CD4-positive, alpha-beta T cell (primary cell): Measurements from ENCODE around the gene METAP1D. TPM values are rescaled to one million over a fixed set of nuclear protein-coding genes. Genes with fewer than 3 reads are reported as not detected.

Source experiments
- ATAC-seq: fragments of 200-7000 bp; cut with Tn5 transposase; one replicate; pipeline ENCODE4 v1.10.0; 2022; ENCODE audit warnings: mild to moderate bottlenecking; ENCODE audit not compliant: poor library complexity
- CTCF ChIA-PET: fragments of 350-600 bp; sonication (Branson Sonifier 250); formaldehyde crosslinking; loops from one replicate; lab custom pipeline; 2021; ENCODE audit warnings: antibody characterized with exemption, inconsistent platforms; lab: Charles Lee
- POLR2A ChIA-PET: fragments of 350-600 bp; sonication (Branson Sonifier 250); formaldehyde crosslinking; loops from one replicate; lab custom pipeline; 2021; ENCODE audit warnings: antibody characterized with exemption, inconsistent platforms; lab: Charles Lee
- DNase-seq, 14 experiments: peaks; one replicate each; pipeline ENCODE4 v3.0.0-alpha.2; 2013 to 2020; ENCODE audit warnings: mixed read lengths in 2 of 14
- H3K27ac ChIP-seq, 2 donors: one replicate each; pipeline versions ENCODE4 v1.5.1 to v1.7.0; 2013; ENCODE audit warnings: low read length in 2 of 2, low read depth in 1 of 2, mild to moderate bottlenecking in 1 of 2
- H3K27me3 ChIP-seq, 2 experiments: 1 replicate in 1 of 2; 2 replicates in 1 of 2; pipeline versions ENCODE4 v1.6.1 to v1.7.0; 2013; ENCODE audit warnings: low read length in 2 of 2, control low read depth in 1 of 2, mild to moderate bottlenecking in 1 of 2, moderate library complexity in 1 of 2; ENCODE audit not compliant: insufficient read depth in 2 of 2, control insufficient read depth in 1 of 2
- H3K36me3 ChIP-seq: one replicate; pipeline ENCODE4 v1.6.1; 2013; ENCODE audit warnings: low read length, control low read depth; ENCODE audit not compliant: insufficient read depth
- H3K4me1 ChIP-seq: one replicate; pipeline ENCODE4 v1.6.1; 2013; ENCODE audit warnings: low read length, control low read depth; ENCODE audit not compliant: insufficient read depth
- H3K4me3 ChIP-seq: one replicate; pipeline ENCODE4 v1.5.1; 2013; ENCODE audit warnings: mild to moderate bottlenecking, low read length, moderate library complexity
- H3K9me3 ChIP-seq, 2 experiments: 1 replicate in 1 of 2; 2 replicates in 1 of 2; pipeline versions ENCODE4 v1.6.1 to v1.7.0; 2013; ENCODE audit warnings: low read length in 2 of 2, mild to moderate bottlenecking in 2 of 2, control low read depth in 1 of 2, moderate library complexity in 1 of 2; ENCODE audit not compliant: control insufficient read depth in 1 of 2, insufficient read depth in 1 of 2
- H3K27ac Mint-ChIP-seq: one replicate; pipeline ENCODE4 v1.8.0; 2020; ENCODE audit warnings: mixed read lengths
- H3K27me3 Mint-ChIP-seq: one replicate; pipeline ENCODE4 v1.8.0; 2021; ENCODE audit warnings: mixed read lengths
- H3K36me3 Mint-ChIP-seq: one replicate; pipeline ENCODE4 v1.8.0; 2021; ENCODE audit warnings: low read depth, mixed read lengths
- H3K4me1 Mint-ChIP-seq: one replicate; pipeline ENCODE4 v1.8.0; 2021; ENCODE audit warnings: low read depth, mixed read lengths
- H3K4me3 Mint-ChIP-seq: one replicate; pipeline ENCODE4 v1.8.0; 2020; ENCODE audit warnings: mild to moderate bottlenecking, mixed read lengths
- H3K9me3 Mint-ChIP-seq: one replicate; pipeline ENCODE4 v1.8.0; 2020; ENCODE audit warnings: mixed read lengths
- CTCF ChIP-seq: fragments of 200-600 bp; IDR thresholded peaks from one replicate; pipeline ENCODE4 v1.8.0; 2022; ENCODE audit warnings: antibody characterized with exemption, mild to moderate bottlenecking
- intact Hi-C, 2 experiments: fragments of 100-400 bp; cut with DNase I in 1 of 2; cut with micrococcal nuclease in 1 of 2; formaldehyde crosslinking; loops; one replicate each; pipeline versions ENCODE4 v1.15.1 to v1.9.0; 2023 to 2025; cut with DNase I, micrococcal nuclease
- total RNA-seq, 174 experiments: library from RNA in 2 of 174; stranded (reverse) in 2 of 174; gene quantifications; one replicate each; pipeline ENCODE4 v1.2.3 and lab custom pipeline; 2021 to 2026

The METAP1D gene
- total RNA-seq, 2 experiments from 2014 or later, result 7.2 to 7.9 TPM

- H3K4me3 Mint-ChIP-seq, result peak overlapping the region; percentile 77
- POLR2A ChIA-PET, result interaction anchor here (0.8 to 1.6 kb wide), 5 partner anchors 8 to 409 kb away, joined by 3 to 9 read pairs (median 3); no protein-coding TSS in a partner anchor
Measured at GRCh38 chr2:172087207-172087779, 87.5 kb downstream of the METAP1D start.

GRCh38 chr2:172087780-172088244 lies 88.1 kb downstream of the METAP1D start:
- Histone ChIP-seq H3K4me1 (peaks cover 72% of the 10 kb centered on the region), H3K36me3 (no peaks in the 10 kb centered on the region), H3K4me3 (no peak overlapping the region), H3K27ac (no peak overlapping the region), H3K9me3 (peaks cover 0 to 72% of the 10 kb centered on the region in 2 experiments), H3K27me3 (peaks cover 97 to 99% of the 10 kb centered on the region in 2 experiments)
- TF ChIP-seq CTCF, result no peak
- peaks cover 100% of the 10 kb centered on the region for H3K27me3 Mint-ChIP-seq
- peaks cover 62% of the 10 kb centered on the region for H3K4me1 Mint-ChIP-seq
- no peaks in the 10 kb centered on the region for H3K9me3 Mint-ChIP-seq
- peak overlapping the region; percentile 77 for H3K4me3 Mint-ChIP-seq
- intact Hi-C loops, result loop anchor here (2.0 kb wide), 1 partner anchor 15 kb away; the partner anchor contains the start of gene DLX2 (in 2 of the 2)
- H3K36me3 Mint-ChIP-seq, result peaks cover 11% of the 10 kb centered on the region
- ChIA-PET CTCF (interaction anchor here (1.0 to 1.4 kb wide), 2 partner anchors 9 to 16 kb away, joined by 3 to 4 read pairs; no protein-coding TSS in a partner anchor), POLR2A (interaction anchor here (0.8 to 1.5 kb wide), 4 partner anchors 9 to 18 kb away, joined by 3 to 9 read pairs (median 4); no protein-coding TSS in a partner anchor)
- ATAC-seq (no peak), DNase-seq (peak in 2 of 14 experiments; percentile 16 to 36)
- peak overlapping the region; percentile 78 for H3K27ac Mint-ChIP-seq

More at GRCh38 chr2:172087207-172087779, 87.5 kb downstream of the METAP1D start:
- peaks cover 11% of the 10 kb centered on the region for H3K36me3 Mint-ChIP-seq
- intact Hi-C loops, result loop anchor here (2.0 kb wide), 1 partner anchor 16 kb away; the partner anchor contains the start of gene DLX2 (in 2 of the 2)
- H3K4me1 Mint-ChIP-seq, result peaks cover 66% of the 10 kb centered on the region
- Histone ChIP-seq H3K27ac (no peak overlapping the region), H3K36me3 (no peaks in the 10 kb centered on the region), H3K27me3 (peaks cover 97 to 99% of the 10 kb centered on the region in 2 experiments), H3K9me3 (peaks cover 3 to 76% of the 10 kb centered on the region in 2 experiments), H3K4me3 (no peak overlapping the region), H3K4me1 (peaks cover 75% of the 10 kb centered on the region)
- DNase-seq (peak in 2 of 14 experiments; percentile 15 to 34), ATAC-seq (no peak)
- CTCF ChIA-PET, result interaction anchor here (1.0 to 1.4 kb wide), 7 partner anchors 9 to 375 kb away, joined by 3 to 6 read pairs (median 4); no protein-coding TSS in a partner anchor
- H3K27me3 Mint-ChIP-seq, result peaks cover 100% of the 10 kb centered on the region
- no peaks in the 10 kb centered on the region for H3K9me3 Mint-ChIP-seq
- peak overlapping the region; percentile 78 for H3K27ac Mint-ChIP-seq
- TF ChIP-seq CTCF, result no peak

- intact Hi-C loops, result no loop called here
- ATAC-seq (no peak), DNase-seq (peak in 1 of 14 experiments; percentile 16)
- no peak for TF ChIP-seq CTCF
- peaks cover 2 to 72% of the 10 kb centered on the region in 2 experiments for H3K9me3 ChIP-seq
- Mint-ChIP-seq H3K9me3 (no peaks in the 10 kb centered on the region), H3K36me3 (peaks cover 11% of the 10 kb centered on the region), H3K4me1 (peaks cover 57% of the 10 kb centered on the region), H3K27ac (peak overlapping the region; percentile 78), H3K4me3 (peak overlapping the region; percentile 77), H3K27me3 (peaks cover 100% of the 10 kb centered on the region)
- no peak overlapping the region for H3K27ac ChIP-seq
- no peak overlapping the region for H3K4me3 ChIP-seq
- peaks cover 97 to 99% of the 10 kb centered on the region in 2 experiments for H3K27me3 ChIP-seq
- no peaks in the 10 kb centered on the region for H3K36me3 ChIP-seq
- H3K4me1 ChIP-seq, result peaks cover 69% of the 10 kb centered on the region
- ChIA-PET CTCF (interaction anchor here (1.0 kb wide), 1 partner anchor 8 kb away, joined by 3 read pairs; no protein-coding TSS in a partner anchor), POLR2A (interaction anchor here (0.9 to 1.5 kb wide), 3 partner anchors 8 to 13 kb away, joined by 3 to 9 read pairs (median 4); no protein-coding TSS in a partner anchor)
Measured at GRCh38 chr2:172088245-172089004, 88.7 kb downstream of the METAP1D start.
